Measurements from ENCODE around the gene HLA-DQB2.
"Not testable (repeated sequence)": the region's sequence is repeated elsewhere in the genome, so short reads cannot be mapped to it uniquely, and the experiment has no call there.

Gene HLA-DQB2

DNA sequence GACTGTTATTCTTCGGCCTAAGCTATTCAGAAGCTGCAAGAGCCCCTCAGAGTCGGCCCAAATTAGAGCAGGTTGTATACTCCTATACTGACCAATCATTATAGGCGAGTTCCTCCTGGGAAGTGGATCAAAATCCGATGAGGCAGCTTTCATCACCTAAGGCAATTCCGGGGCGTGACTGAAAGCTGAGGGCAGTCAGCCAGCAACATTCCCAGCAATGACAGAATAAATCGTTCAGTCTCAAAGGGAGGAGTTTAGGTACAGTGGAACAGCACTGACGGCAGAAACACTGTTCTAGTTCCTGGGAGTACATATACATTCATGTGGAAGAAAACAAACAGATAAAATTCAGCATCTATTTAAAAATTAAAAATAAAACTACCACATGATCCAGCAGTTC lies 10.8 kb downstream of the HLA-DQB2 start:
- peak; percentile 26 for DNase-seq (ENCODE audit: low read depth)
- TF ChIP-seq, protein P1, sequence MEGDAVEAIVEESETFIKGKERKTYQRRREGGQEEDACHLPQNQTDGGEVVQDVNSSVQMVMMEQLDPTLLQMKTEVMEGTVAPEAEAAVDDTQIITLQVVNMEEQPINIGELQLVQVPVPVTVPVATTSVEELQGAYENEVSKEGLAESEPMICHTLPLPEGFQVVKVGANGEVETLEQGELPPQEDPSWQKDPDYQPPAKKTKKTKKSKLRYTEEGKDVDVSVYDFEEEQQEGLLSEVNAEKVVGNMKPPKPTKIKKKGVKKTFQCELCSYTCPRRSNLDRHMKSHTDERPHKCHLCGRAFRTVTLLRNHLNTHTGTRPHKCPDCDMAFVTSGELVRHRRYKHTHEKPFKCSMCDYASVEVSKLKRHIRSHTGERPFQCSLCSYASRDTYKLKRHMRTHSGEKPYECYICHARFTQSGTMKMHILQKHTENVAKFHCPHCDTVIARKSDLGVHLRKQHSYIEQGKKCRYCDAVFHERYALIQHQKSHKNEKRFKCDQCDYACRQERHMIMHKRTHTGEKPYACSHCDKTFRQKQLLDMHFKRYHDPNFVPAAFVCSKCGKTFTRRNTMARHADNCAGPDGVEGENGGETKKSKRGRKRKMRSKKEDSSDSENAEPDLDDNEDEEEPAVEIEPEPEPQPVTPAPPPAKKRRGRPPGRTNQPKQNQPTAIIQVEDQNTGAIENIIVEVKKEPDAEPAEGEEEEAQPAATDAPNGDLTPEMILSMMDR (conservative IDR thresholded peaks at IDR 0.05; ENCODE audit: control insufficient read depth, insufficient read depth, low read depth, low read length), result no peak

GRCh38 chr6:32745649-32746048 lies 17.7 kb downstream of the HLA-DQB2 start:
- not testable (repeated sequence) for DNase-seq (ENCODE audit: low read depth); H3K4me3 ChIP-seq (ENCODE audit: control insufficient read depth, low read depth, low read length)

More for the DNA sequence above, 10.8 kb downstream of the HLA-DQB2 start:
- H3K4me3 ChIP-seq (ENCODE audit: control insufficient read depth, low read depth, low read length), result no peak overlapping the region

DNA sequence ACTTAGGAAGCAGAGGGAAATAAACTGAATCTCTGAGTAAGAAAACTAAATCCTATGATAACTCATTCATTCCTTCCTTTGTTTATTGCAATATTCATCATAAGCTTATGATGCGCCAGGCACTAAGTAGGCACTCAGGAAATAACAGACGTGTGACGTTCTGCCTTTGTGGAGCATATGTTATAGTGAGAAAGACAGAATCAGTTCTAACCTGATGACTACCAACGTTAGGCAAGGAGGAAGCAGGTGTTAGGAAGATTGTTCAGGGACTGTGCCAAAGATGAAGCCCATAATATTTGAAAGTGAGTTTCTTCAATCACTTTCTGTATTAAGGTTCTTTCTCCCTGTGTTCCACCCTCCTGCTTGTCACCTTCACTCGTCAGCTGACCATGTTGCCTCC lies 18.6 kb downstream of the HLA-DQB2 start:
- no peak for DNase-seq (ENCODE audit: low read depth)
- TF ChIP-seq, protein P1 (conservative IDR thresholded peaks at IDR 0.05; ENCODE audit: control insufficient read depth, insufficient read depth, low read depth, low read length), result no peak
- no peak overlapping the region for H3K4me3 ChIP-seq (ENCODE audit: control insufficient read depth, low read depth, low read length)

GRCh38 chr6:32742374-32742773 lies 21.0 kb downstream of the HLA-DQB2 start:
- no peak overlapping the region for H3K4me3 ChIP-seq (ENCODE audit: control insufficient read depth, low read depth, low read length)
- TF ChIP-seq, protein P1 (conservative IDR thresholded peaks at IDR 0.05; ENCODE audit: control insufficient read depth, insufficient read depth, low read depth, low read length), result no peak
- no peak for DNase-seq (ENCODE audit: low read depth)

DNA sequence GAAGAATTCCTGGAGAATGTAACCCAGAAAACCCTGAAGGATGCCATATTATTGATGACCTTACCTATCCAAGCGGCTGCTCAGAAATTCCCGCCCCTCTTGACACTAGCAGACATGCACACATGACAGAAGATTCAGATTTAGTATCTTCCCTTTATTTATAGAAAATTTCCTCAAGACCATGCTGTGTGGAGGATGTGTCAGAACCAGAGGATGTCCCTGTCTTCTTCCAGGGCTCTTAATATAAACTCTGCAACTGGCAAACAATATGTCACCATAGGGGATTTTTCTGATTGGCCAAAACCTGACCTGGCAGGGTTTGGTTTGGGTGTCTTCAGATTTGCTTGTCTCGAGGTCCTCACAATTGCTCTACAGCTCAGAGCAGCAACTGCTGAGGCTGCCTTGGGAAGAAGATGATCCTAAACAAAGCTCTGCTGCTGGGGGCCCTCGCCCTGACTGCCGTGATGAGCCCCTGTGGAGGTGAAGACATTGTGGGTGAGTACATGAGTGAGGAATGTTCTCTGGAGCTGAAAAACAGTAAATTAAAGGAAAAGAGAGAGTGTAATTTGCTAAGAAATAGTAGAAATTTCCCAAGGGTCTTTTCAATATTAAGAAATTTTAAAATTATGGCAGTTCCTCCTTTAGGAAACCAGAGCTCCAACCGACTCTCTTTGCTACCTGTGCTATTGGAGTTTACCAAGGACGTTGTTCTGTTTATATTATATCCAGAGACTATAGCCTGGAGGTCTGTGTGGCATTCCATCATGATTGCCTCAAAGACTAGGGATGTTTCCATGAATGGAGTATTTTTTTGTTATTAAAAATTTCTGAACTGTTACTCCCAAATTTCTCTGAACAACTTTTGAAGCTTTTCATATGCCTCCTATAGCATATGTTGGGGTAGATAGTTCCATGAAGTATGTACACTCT lies 22.0 kb downstream of the HLA-DQB2 start, which contains the start of gene HLA-DQA2:
Gene HLA-DQA2 (plus strand): TSS at position 361 of the 930 bp plus-strand sequence. CDS start 53 bp downstream, at position 414.
- no peak within 1 kb of the TSS for H3K4me3 ChIP-seq (ENCODE audit: control insufficient read depth, low read depth, low read length)
- TF ChIP-seq, protein P1 (conservative IDR thresholded peaks at IDR 0.05; ENCODE audit: control insufficient read depth, insufficient read depth, low read depth, low read length), result no peak
- DNase-seq (ENCODE audit: low read depth), result no peak

GRCh38 chr6:32738126-32738525 lies 25.2 kb downstream of the HLA-DQB2 start:
- no peak overlapping the region for H3K4me3 ChIP-seq (ENCODE audit: control insufficient read depth, low read depth, low read length)
- DNase-seq (ENCODE audit: low read depth), result no peak
- TF ChIP-seq, protein P1 (conservative IDR thresholded peaks at IDR 0.05; ENCODE audit: control insufficient read depth, insufficient read depth, low read depth, low read length), result no peak

DNA sequence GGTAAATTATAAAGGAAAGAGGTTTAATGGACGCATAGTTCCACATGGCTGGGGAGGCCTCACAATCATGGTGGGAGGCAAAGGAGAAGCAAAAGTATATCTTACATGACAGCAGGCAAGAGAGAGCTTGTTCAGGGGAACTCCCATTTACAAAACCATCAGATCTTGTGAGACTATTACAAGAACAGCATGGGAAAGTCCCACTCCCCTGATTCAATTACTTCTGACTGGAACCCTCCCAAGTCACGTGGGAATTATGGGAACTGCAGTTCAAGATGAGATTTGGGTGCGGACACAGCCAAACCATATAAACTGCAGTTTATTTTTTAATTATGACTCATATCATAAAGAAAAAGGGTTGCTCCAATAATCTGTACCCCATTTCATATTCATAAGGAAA lies 44.5 kb downstream of the HLA-DQB2 start:
- H3K4me3 ChIP-seq (ENCODE audit: control insufficient read depth, low read depth, low read length), result no peak overlapping the region
- no peak for DNase-seq (ENCODE audit: low read depth)
- TF ChIP-seq, protein P1 (conservative IDR thresholded peaks at IDR 0.05; ENCODE audit: control insufficient read depth, insufficient read depth, low read depth, low read length), result no peak

Measured in fibroblast of mammary gland (primary cell).